Endothelial cell of umbilical vein (primary cell): ENCODE data around the gene XRCC1. TPM values are rescaled to one million over a fixed set of nuclear protein-coding genes. Genes with fewer than 3 reads are reported as not detected.

Experiments
- BruUV-seq: library from RNA; stranded (reverse); fragments of 400-500 nt; replicated peaks from 2 replicates; lab custom pipeline; 2021; lab: Mats Ljungman, UMichigan
- CTCF ChIA-PET: fragments of 300-600, 350-600 bp; sonication (Branson Sonifier 250); formaldehyde crosslinking; loops from one replicate; lab custom pipeline; 2021; ENCODE audit warnings: antibody characterized with exemption, inconsistent platforms; lab: Charles Lee
- POLR2A ChIA-PET: fragments of 300-600, 350-600 bp; sonication (Branson Sonifier 250); formaldehyde crosslinking; loops from one replicate; lab custom pipeline; 2021; ENCODE audit warnings: antibody characterized with exemption, inconsistent platforms; lab: Charles Lee
- DNase-seq: peaks from one replicate; pipeline ENCODE4 v3.0.0-alpha.2; 2011; ENCODE audit warnings: low read depth, low spot score
- FAIRE-seq: peaks from 2 replicates; lab custom pipeline; 2011; peaks lifted over from hg19 to GRCh38; lab: Jason Lieb, UNC
- H2AFZ ChIP-seq: 2 replicates; pipeline ENCODE4 v1.6.0; 2012; ENCODE audit warnings: low read depth, low read length, control low read depth, inconsistent platforms
- H3K27ac ChIP-seq: 2 replicates; pipeline ENCODE4 v1.5.1; 2011; ENCODE audit warnings: low read depth, mild to moderate bottlenecking, control low read depth, low read length, moderate library complexity; ENCODE audit not compliant: insufficient read depth
- H3K27me3 ChIP-seq, 2 experiments: 2 replicates each; pipeline versions ENCODE4 v1.6.0 to v1.6.1; 2011; ENCODE audit warnings: low read length in 2 of 2, mixed read lengths in 1 of 2; ENCODE audit not compliant: control insufficient read depth in 2 of 2, insufficient read depth in 2 of 2
- H3K36me3 ChIP-seq, 2 experiments: 2 replicates in 1 of 2; 3 replicates in 1 of 2; pipeline ENCODE4 v1.5.1; 2011; ENCODE audit warnings: low read length in 2 of 2, mild to moderate bottlenecking in 1 of 2, moderate library complexity in 1 of 2; ENCODE audit not compliant: control insufficient read depth in 2 of 2, insufficient read depth in 2 of 2; ENCODE audit errors: extremely low read depth in 1 of 2
- H3K4me1 ChIP-seq: 3 replicates; pipeline ENCODE4 v1.5.1; 2011; ENCODE audit warnings: mild to moderate bottlenecking, low read length; ENCODE audit not compliant: control insufficient read depth, insufficient read depth; ENCODE audit errors: extremely low read depth
- H3K4me2 ChIP-seq: 2 replicates; pipeline ENCODE4 v1.6.1; 2011; ENCODE audit warnings: low read length, control low read depth, mixed read lengths; ENCODE audit not compliant: insufficient read depth
- H3K4me3 ChIP-seq, 3 experiments: fragments of 200-600 bp in 1 of 3; sonication (generic), shearing (Covaris generic) in 1 of 3; replicated peaks in 1 of 3; 2 replicates each; pipeline ENCODE4 v1.5.1; 2011 to 2016; ENCODE audit warnings: control low read depth in 3 of 3, low read length in 3 of 3, mild to moderate bottlenecking in 2 of 3, inconsistent platforms in 1 of 3, low read depth in 1 of 3, moderate library complexity in 1 of 3; ENCODE audit not compliant: insufficient read depth in 1 of 3
- H3K79me2 ChIP-seq: 2 replicates; pipeline ENCODE4 v1.6.0; 2012; ENCODE audit warnings: low read length, inconsistent platforms; ENCODE audit not compliant: control insufficient read depth, insufficient read depth
- H3K9ac ChIP-seq: replicated peaks from 2 replicates; pipeline ENCODE3; 2011; ENCODE audit warnings: low read length, control low read depth; ENCODE audit not compliant: insufficient read depth; ENCODE audit errors: extremely low read depth
- H3K9me1 ChIP-seq: replicated peaks from 3 replicates; pipeline ENCODE4 v1.6.0; 2011; ENCODE audit warnings: mild to moderate bottlenecking, low read length; ENCODE audit not compliant: control insufficient read depth, insufficient read depth; ENCODE audit errors: extremely low read depth
- H3K9me3 ChIP-seq: replicated peaks from 2 replicates; pipeline ENCODE4 v1.5.1; 2012; ENCODE audit warnings: low read length, inconsistent platforms; ENCODE audit not compliant: control insufficient read depth, insufficient read depth
- H4K20me1 ChIP-seq: replicated peaks from 2 replicates; pipeline ENCODE3; 2011; ENCODE audit warnings: mild to moderate bottlenecking, low read length; ENCODE audit not compliant: control insufficient read depth, insufficient read depth; ENCODE audit errors: extremely low read depth
- MAX ChIP-seq: IDR thresholded peaks from 2 replicates; pipeline ENCODE4 v1.6.1; 2011; ENCODE audit not compliant: insufficient read depth, insufficient read length
- MYC ChIP-seq: IDR thresholded peaks from one replicate; pipeline ENCODE4 v1.6.1; 2011; ENCODE audit warnings: mild to moderate bottlenecking, low read depth, low read length
- POLR2A ChIP-seq: IDR thresholded peaks from 2 replicates; pipeline ENCODE4 v1.6.1; 2012; ENCODE audit warnings: low read depth, mild to moderate bottlenecking, control low read depth, low read length
- POLR2AphosphoS5 ChIP-seq: IDR thresholded peaks from 2 replicates; pipeline ENCODE4 v1.6.1; 2012; ENCODE audit warnings: low read depth, mild to moderate bottlenecking, control low read depth, low read length, moderate library complexity; ENCODE audit not compliant: insufficient read depth
- dilution Hi-C: fragments of 300-500 bp; cut with MboI; formaldehyde crosslinking; loops from one replicate; pipeline ENCODE4 v1.15.0; 2019; ENCODE audit warnings: low sequenced_read_pairs; ENCODE audit not compliant: extremely low pct_ligation_motif_present
- intact Hi-C: fragments of 100-400 bp; cut with micrococcal nuclease; formaldehyde crosslinking; loops from one replicate; pipeline ENCODE4 v1.10.0; 2022
- polyA plus RNA-seq, 4 experiments: library from polyadenylated mRNA; depleted of rRNA in 3 of 4; stranded (reverse) in 3 of 4; unstranded in 1 of 4; fragments of >200 nt; gene quantifications; 2 replicates each; pipeline versions ENCODE4 v1.2.1 to v1.2.3, GENCODE V29; 2011 to 2012; ENCODE audit warnings: missing spikeins in 1 of 4
- total RNA-seq: library from RNA; stranded (reverse); gene quantifications from 2 replicates; pipeline ENCODE4 v1.2.3, GENCODE V29; 2021

Gene XRCC1
- total and polyA plus RNA-seq, 2 donors (not counting 3 experiments of a cell fraction or from before 2014, with no cell fraction given), result 29.5 to 39.3 TPM

GRCh38 chr19:43526884-43527859 is 48.2 kb downstream of the XRCC1 start, which contains the start of gene ETHE1:
TSS of gene ETHE1 (minus strand) at chr19:43527201. CDS start at chr19:43527177, 24 bp downstream.
- H3K27me3 ChIP-seq, result no peaks in the 10 kb centered on the region
- POLR2A ChIA-PET, result no interaction called here
- peak; percentile 67 for FAIRE-seq

More at GRCh38 chr19:43526884-43527859, 48.2 kb downstream of the XRCC1 start, which contains the start of gene ETHE1:
- H3K9ac ChIP-seq, result peak within 1 kb of the TSS; percentile 64
- H3K4me3 ChIP-seq, result peak within 1 kb of the TSS; percentile 82 to 97 (median 83)
- H3K36me3 ChIP-seq, result no peaks in the 10 kb centered on the region
- dilution Hi-C loops, result no loop called here
- peaks cover 15% of the 10 kb centered on the region for H3K4me1 ChIP-seq
- H3K9me1 ChIP-seq, result no peaks in the 10 kb centered on the region
- peak within 1 kb of the TSS; percentile 16 for H3K27ac ChIP-seq
- H3K79me2 ChIP-seq, result peaks cover 19% of the 10 kb centered on the region
- TF ChIP-seq POLR2AphosphoS5 (peak; percentile 86), POLR2A (peak; percentile 95), MAX (no peak), MYC (no peak)
- no peaks in the 10 kb centered on the region for H3K9me3 ChIP-seq
- CTCF ChIA-PET, result interaction anchor here (0.9 to 11.6 kb wide), 5 partner anchors 8 to 81 kb away, joined by 3 to 833 read pairs (median 5); partner anchors contain the start of gene PHLDB3
- peak; percentile 72 for DNase-seq
- no peaks in the 10 kb centered on the region for H4K20me1 ChIP-seq
- peak within 1 kb of the TSS; percentile 54 for H3K4me2 ChIP-seq
- no TSS peak for BruUV-seq
- intact Hi-C loops, result loop anchor here (2.0 to 5.0 kb wide), 2 partner anchors 22 to 65 kb away; partner anchors contain the start of gene PHLDB3
- peak within 1 kb of the TSS; percentile 80 for H2AFZ ChIP-seq
